Pancreas (tissue), 10 donors: Measurements from ENCODE around the gene GSTO1. TPM values are rescaled to one million over a fixed set of nuclear protein-coding genes. Genes with fewer than 3 reads are reported as not detected.
A peak's percentile ranks its signal among the peaks of the same experiment; 100 is the strongest.

Experiments used
- ATAC-seq, 4 donors: fragments of 200-7000 bp; cut with Tn5 transposase; one replicate each; pipeline versions ENCODE4 v1.8.0 to v1.9.1; 2020; ENCODE audit warnings: mild to moderate bottlenecking in 4 of 4, moderate library complexity in 4 of 4
- DNase-seq, 6 donors: peaks; one replicate each; pipeline ENCODE4 v3.0.0-alpha.2; 2020
- FAIRE-seq: peaks from 2 replicates; lab custom pipeline; 2012; peaks lifted over from hg19 to GRCh38; lab: Jason Lieb, UNC
- H3K27ac ChIP-seq, 4 donors: fragments of 200-600 bp; sonication (generic); 1 replicate in 3 of 4; 2 replicates in 1 of 4; pipeline versions ENCODE4 v1.5.0 to v1.8.0; 2020
- H3K27me3 ChIP-seq, 4 donors: fragments of 200-600 bp; one replicate each; pipeline ENCODE4 v1.8.0; 2021
- H3K36me3 ChIP-seq, 3 donors: fragments of 200-600 bp; sonication (generic) in 1 of 3; one replicate each; pipeline versions ENCODE4 v1.5.0 to v1.8.0; 2020 to 2021
- H3K4me1 ChIP-seq, 3 donors: fragments of 200-600 bp; one replicate each; pipeline ENCODE4 v1.8.0; 2021
- H3K4me3 ChIP-seq, 4 donors: fragments of 200-600 bp; sonication (generic) in 2 of 4; one replicate each; pipeline versions ENCODE4 v1.5.0 to v1.8.0; 2020 to 2021
- H3K9me3 ChIP-seq, 4 donors: fragments of 200-600 bp; one replicate each; pipeline ENCODE4 v1.8.0; 2021
- CTCF ChIP-seq, 4 donors: fragments of 200-600 bp; sonication (generic) in 3 of 4; IDR thresholded peaks; one replicate each; pipeline versions ENCODE4 v1.5.0 to v1.8.0; 2021; ENCODE audit warnings: antibody characterized with exemption in 4 of 4
- WGBS, 2 donors: extraction: QIAGEN DNeasy Blood & Tissue Kit; methylation state at CpG; one replicate each; pipeline ENCODE4 v1.1.7; 2013; 5-methylcytosine and 5-hydroxymethylcytosine counted together
- intact Hi-C, 3 donors: fragments of 100-400 bp; cut with DNase I; formaldehyde crosslinking; loops; one replicate each; pipeline versions ENCODE4 v1.11.1 to v1.14.2; 2022
- microRNA-seq, 2 donors: library from miRNA; unstranded; fragments of <30 nt; microRNA quantifications; one replicate each; pipeline versions ENCODE4 to v1.1.0, GENCODE V29; 2019 to 2020
- polyA plus RNA-seq, 2 donors: library from polyadenylated mRNA; stranded (reverse); fragments of 200-250 nt; gene quantifications; one replicate each; pipeline ENCODE4 v1.2.3, GENCODE V29; 2013
- total RNA-seq, 6 donors: library from RNA; stranded (reverse); fragmentation: NEBNext Ultra II Directional in 4 of 6; extraction: Animal tissue kit (Norgen Biotek cat#: 25700) in 4 of 6; gene quantifications; one replicate each; pipeline versions ENCODE4 v1.2.1 to v1.2.4, GENCODE V29; 2021 to 2023
- donor health status: healthy with polysubstance abuse.
- donor health status: DM: no; HTN: no; CAD: no; lungs with moderate emphysema.
- donor health status: DM: no; HTN: no; CAD: no.
- donor health status: control.
- donor health status: control.
- donor health status: Bipolar disorder and iron deficiency.
- donor health status: DM: yes; HTN: yes; CAD: no.
- donor health status: DM: no; HTN: no; CAD: no.
- donor health status: DM: no; HTN: no; CAD: no.
- donor health status: DM: yes; HTN: yes; CAD: no.

GSTO1 gene
- total and polyA plus RNA-seq, 8 donors, result 22.7 to 76.0 (median 42.1) TPM

- Histone ChIP-seq H3K9me3 (no peaks in the 10 kb centered on the region), H3K27ac (no peak overlapping the region), H3K4me1 (no peaks in the 10 kb centered on the region), H3K27me3 (no peaks in the 10 kb centered on the region), H3K36me3 (peaks cover 0 to 21% (median 0%) of the 10 kb centered on the region in 3 donors), H3K4me3 (no peak overlapping the region)
- TF ChIP-seq CTCF (IDR thresholded peaks at IDR 0.05), result no peak
- intact Hi-C loops, result no loop called here
- ATAC-seq (no peak), DNase-seq (peak in 1 of 6 donors; percentile 12), FAIRE-seq (no peak)
- WGBS, 2 donors, result 84 to 89% methylated on average over 9 of the region's 9 CpGs
Observed at GRCh38 chr10:104316321-104317099, 61.8 kb downstream of the GSTO1 start.

Small RNAs within 50 kb of the gene (microRNA-seq; reads per million reads assigned to microRNA genes)
- 0 reads per million in 2 donors for gene MIR4482
- 0 to 0.39 reads per million in 2 donors for gene MIR609

Other genes starting within 250 kb of the GSTO1 start
- gene COL17A1, start 169.0 kb upstream of the GSTO1 start, total RNA-seq, result 1 to 10 TPM in 1 of 6 donors, under 1 TPM in 1, not detected in 4; 0.18 to 1.5 TPM
- under 1 TPM; 0.42 to 0.99 TPM for gene COL17A1, start 169.0 kb upstream of the GSTO1 start, polyA plus RNA-seq
- 1 to 10 TPM; 2.5 to 3.3 (median 3.0) TPM for gene SFR1, start 132.7 kb upstream of the GSTO1 start, total RNA-seq
- gene SFR1, start 132.7 kb upstream of the GSTO1 start, polyA plus RNA-seq, result 1 to 10 TPM; 2.9 to 3.7 TPM
- gene CFAP43, start 22.5 kb upstream of the GSTO1 start, total RNA-seq, result 1 to 10 TPM in 4 of 6 donors, under 1 TPM in 2; 0.60 to 2.4 (median 1.7) TPM
- gene CFAP43, start 22.5 kb upstream of the GSTO1 start, polyA plus RNA-seq, result 1 to 10 TPM; 3.5 to 6.2 TPM
- 10 to 100 TPM; 13.8 to 25.7 (median 17.1) TPM for gene GSTO2, start 14.3 kb downstream of the GSTO1 start, total RNA-seq
- gene GSTO2, start 14.3 kb downstream of the GSTO1 start, polyA plus RNA-seq, result 10 to 100 TPM; 21.9 to 28.1 TPM
- gene ITPRIP, start 83.6 kb downstream of the GSTO1 start, total RNA-seq, result 1 to 10 TPM; 2.0 to 7.1 (median 2.8) TPM
- gene ITPRIP, start 83.6 kb downstream of the GSTO1 start, polyA plus RNA-seq, result 1 to 10 TPM; 1.8 to 2.3 TPM
- under 1 TPM in 5 of 6 donors, not detected in 1; 0.19 to 0.53 (median 0.29) TPM for gene CFAP58, start 98.9 kb downstream of the GSTO1 start, total RNA-seq
- under 1 TPM; 0.09 to 0.19 TPM for gene CFAP58, start 98.9 kb downstream of the GSTO1 start, polyA plus RNA-seq